ENCODE measurements around the gene FUCA2.

DNA sequence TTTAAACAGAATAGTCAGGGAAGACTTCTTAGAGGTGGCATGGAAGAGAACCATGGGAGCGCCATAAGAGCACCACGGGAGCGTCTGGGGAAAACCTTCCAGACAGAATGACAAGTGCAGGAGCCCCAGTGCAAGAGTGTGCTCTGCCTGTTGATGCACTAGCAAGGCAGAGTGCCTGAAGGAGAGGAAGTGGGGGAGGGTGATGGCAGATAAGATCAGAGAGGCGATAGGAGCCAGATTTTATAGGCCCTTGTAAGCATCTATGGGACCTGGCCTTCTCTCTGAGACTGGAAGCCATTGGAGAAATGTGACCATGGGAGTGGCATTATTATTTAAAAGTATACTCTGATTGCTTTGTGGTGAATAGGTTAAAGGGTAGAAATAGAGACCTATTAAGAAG, 13.1 kb downstream of the FUCA2 start:
- TF ChIP-seq, protein P1, sequence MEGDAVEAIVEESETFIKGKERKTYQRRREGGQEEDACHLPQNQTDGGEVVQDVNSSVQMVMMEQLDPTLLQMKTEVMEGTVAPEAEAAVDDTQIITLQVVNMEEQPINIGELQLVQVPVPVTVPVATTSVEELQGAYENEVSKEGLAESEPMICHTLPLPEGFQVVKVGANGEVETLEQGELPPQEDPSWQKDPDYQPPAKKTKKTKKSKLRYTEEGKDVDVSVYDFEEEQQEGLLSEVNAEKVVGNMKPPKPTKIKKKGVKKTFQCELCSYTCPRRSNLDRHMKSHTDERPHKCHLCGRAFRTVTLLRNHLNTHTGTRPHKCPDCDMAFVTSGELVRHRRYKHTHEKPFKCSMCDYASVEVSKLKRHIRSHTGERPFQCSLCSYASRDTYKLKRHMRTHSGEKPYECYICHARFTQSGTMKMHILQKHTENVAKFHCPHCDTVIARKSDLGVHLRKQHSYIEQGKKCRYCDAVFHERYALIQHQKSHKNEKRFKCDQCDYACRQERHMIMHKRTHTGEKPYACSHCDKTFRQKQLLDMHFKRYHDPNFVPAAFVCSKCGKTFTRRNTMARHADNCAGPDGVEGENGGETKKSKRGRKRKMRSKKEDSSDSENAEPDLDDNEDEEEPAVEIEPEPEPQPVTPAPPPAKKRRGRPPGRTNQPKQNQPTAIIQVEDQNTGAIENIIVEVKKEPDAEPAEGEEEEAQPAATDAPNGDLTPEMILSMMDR (conservative IDR thresholded peaks at IDR 0.05; ENCODE audit: low read depth, low read length) = no peak
- TF ChIP-seq EZH2 (IDR thresholded peaks at IDR 0.05; ENCODE audit: borderline replicate concordance, low read depth, low read length, poor library complexity, severe bottlenecking) = no peak
